NCI-H146 (cell line): ENCODE measurements around the gene TMEM174.
A peak's percentile ranks its signal among the peaks of the same experiment; 100 is the strongest.

Experiments used
- DNase-seq: peaks from one replicate; lab custom pipeline; 2025; lab: John Stamatoyannopoulos, UW

Gene TMEM174

DNA sequence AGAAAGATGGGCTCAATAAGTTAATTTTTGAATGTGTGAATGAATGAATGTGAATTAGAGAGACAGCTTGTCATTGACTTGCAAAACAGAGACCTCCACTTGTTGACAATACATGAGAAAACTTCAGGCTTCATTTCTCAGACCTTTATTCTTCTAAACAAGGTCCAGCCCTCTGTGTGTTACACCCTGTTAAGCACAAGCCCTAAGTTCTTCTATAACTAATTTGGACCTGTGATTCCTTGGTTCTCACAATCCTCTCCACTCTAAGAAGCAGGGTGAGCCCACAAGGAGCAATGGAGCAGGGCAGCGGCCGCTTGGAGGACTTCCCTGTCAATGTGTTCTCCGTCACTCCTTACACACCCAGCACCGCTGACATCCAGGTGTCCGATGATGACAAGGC lies at the start of gene TMEM174:
TSS of gene TMEM174 (plus strand) at position 243 of the 400 bp plus-strand sequence. CDS start at position 294, 51 bp downstream.
- no peak for DNase-seq

- DNase-seq: no peak
Measured at GRCh38 chr5:73125289-73125688, 47.7 kb upstream of the TMEM174 start.

DNA sequence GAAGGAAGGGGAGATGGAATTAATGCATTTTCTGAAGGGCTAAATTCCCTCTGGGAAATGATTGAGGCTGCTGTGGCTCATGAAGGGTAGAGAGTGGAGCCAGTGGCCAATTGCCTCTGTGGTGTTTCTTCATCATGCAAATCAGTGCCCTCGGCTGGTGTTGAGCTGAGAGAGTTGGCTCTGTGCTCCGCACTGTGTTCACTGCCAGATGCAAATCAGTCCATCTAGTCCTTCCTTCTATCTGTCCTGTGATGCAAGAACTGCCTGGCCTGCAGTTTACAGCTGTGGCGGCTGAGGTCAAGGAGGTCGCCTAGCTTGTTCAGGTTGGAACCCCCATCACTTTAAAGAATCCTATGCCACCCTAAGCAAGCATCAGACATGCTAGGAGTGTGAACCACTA lies 46.6 kb upstream of the TMEM174 start:
- DNase-seq: no peak

DNA sequence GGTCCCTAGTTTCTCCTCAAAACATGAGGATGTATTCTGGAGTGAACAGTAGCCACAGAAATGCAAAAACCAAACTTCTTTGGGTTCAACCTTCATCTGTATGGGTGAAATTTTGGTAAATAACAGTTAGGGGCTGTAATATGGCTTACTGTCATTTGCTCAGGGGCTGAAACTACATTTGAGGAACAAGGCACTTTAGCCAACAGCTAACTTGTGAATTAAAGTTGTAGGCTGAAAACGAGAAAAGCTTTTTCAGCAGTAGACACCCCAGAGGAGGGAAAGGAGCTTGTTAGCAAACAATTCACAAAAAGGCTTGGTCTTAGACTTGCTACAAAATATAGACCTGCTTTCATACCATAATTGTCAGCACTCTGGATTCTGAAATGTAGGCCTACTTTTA lies 46.0 kb upstream of the TMEM174 start:
- no peak for DNase-seq

- no peak for DNase-seq
Measured at GRCh38 chr5:73129143-73129542, 43.9 kb upstream of the TMEM174 start.

- DNase-seq: no peak
Measured at GRCh38 chr5:73130811-73131210, 42.2 kb upstream of the TMEM174 start.

DNA sequence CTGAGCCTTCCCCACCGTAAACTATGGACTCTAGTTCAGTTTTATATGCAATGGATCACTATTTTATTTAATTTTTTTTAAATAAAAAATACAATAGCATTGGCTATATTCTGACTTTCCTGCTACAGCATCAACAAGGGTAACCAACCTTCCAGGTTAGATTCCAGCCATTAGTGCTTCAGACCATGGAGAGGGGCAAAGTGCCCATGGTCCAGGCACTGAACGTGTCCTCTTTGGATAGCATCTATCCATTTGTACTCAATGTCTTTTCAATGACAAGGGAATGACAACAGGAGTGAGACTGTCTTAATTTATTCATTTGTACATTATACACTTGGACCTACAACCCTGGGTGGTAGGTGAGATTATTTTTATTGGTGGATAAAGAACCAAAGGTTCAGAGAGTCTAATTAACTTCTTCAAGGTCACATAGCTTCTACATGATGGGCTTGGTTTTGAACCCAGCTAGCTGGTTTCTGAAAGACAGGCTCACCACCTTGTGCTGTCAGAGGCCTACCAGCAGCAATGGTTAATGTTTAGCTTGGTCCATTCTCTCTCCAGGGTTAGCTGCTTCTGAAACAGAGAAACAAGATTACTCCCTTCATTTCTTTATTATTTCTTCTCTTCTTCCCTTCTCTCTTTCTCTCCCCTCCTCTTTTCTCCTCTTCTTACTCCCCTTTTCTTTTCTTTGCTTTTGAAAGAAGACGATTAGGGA lies 41.1 kb upstream of the TMEM174 start:
- DNase-seq: no peak

DNA sequence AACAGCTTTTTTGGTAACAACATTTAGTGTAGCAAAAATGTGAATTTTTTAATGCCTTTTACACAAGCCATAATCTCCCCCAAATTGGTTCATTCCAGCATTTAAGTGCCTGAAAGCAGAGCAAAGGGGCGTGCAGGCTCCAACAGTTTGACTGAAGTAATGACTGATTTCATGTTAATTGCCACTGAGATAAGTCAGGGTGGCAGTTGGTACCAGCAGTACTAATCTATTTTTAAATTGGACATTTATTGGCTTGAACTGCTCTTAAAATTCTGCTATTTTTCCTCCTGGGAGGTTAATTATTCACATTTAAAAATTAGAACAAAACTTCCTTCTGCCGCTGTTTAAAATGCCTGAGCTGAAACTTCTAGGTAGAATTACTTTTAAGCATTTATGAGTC lies 40.2 kb upstream of the TMEM174 start:
- no peak for DNase-seq

- no peak for DNase-seq
Measured at GRCh38 chr5:73135021-73135420, 38.0 kb upstream of the TMEM174 start.

DNA sequence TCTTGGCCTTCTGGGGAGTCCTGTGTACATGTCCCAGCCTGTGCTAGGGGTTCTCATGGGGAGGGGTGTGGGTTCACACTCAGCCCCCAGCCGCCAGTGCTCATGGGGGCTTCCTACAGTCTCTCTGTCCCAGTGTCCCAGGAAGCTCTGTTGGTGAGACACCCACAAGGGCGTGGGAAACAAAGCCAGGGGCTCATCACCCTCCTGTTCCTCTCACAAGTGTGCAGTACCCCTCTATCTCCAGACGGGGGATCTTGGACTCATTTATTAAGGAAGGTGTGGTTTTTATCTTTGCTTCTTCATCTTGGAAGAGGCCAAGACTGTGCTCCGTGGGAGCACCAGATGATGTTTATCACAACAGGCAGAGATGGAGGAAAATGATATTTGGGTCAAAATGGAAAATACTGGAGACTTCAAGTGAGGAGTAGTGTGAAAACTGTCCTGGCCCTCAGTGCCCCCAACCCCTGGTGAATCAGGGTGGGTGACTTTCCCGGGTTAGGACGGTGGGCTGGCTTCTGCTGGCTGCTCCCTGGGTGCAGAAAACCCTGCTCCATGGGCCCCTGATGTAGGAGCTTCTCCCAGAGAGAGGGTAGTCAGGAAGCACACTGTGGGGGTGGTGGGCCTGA lies 37.5 kb upstream of the TMEM174 start:
- DNase-seq: peak; percentile 12

GRCh38 chr5:73136055-73136562 lies 36.9 kb upstream of the TMEM174 start:
- no peak for DNase-seq

DNA sequence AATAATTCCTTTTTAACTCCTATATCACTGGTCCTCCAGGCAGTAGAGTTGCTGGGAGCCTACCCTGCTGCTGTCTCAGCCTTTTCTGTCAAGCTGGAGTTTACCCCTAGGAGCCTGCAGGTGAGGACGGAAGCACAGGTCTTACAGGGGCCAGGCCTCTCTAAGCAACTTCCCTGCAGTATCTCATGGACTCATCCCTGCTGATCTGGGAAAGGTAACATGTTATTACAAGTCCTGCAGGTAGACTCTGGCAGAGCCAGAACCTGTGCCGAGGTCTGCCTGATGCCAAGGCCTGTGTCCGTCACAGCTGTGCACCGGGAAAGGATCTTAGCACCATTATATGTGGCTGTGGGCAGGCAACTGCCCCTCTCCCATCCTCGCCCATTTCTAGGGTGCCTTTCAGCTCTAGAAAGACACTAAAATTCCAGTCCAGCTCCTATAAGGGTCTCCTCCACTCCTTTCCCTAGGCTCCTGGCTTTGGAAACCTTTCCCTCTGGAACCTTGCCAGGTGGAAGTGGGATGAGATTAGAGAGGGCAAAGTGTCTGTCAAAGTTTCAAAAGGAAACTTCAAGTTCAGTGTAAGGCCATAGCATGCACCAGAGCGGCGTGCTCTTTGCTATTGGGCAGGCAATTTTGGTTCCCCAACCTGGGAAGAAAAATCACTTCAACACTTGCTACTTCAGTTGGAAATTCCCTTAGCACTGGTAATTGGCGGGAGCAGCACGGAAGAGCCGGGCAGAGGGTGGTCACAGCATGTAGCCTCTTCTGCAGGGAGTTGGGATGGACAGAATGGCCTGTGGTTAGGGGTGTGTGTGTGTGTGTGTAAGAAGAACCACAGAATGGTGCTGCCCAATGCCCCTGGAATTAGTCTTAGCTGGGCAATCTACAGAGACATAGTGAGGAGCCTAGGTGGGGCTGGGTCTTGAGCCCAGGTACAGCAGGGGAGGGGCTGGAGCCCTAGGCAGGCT lies 35.1 kb upstream of the TMEM174 start:
- DNase-seq: no peak

DNA sequence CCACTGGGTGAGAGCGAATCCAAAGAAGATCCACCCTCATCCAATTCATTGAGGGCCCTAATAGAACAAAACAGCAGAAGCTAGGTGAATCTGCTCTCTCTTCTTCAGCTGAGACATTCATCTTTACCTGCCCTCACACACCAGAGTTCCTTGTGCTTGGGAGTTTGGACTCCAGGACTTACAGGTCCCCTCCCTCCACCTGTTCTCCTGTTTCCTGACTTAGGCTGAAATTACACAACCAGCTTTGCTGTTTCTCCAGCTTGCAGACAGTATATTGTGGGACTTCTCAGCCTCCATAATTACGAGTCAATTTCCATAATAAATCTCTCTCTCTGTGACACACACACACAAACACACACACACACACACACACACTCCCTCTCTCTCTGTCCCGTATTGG lies 33.5 kb upstream of the TMEM174 start:
- no peak for DNase-seq

- no peak for DNase-seq
Measured at GRCh38 chr5:73140801-73141200, 32.2 kb upstream of the TMEM174 start.

GRCh38 chr5:73142035-73142434 lies 31.0 kb upstream of the TMEM174 start:
- no peak for DNase-seq

DNA sequence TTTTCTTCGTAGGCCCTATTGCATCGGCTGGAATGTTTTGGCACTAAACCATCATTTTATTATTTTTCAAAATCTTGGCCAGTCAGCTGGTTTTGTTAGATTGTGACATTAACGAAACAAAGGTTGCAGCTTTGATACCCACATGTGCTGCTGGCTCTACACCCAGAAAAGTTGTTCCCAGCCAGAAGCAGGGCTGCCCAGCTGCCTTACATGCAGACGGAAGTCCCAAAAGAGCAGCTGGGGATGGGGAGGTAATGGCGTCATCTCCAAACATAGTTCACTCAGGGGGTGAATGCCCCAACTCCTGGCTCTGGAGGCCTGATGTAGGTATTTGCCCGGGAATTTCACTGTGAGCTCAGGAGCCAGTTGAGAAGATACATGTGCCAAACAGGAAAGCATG lies 29.3 kb upstream of the TMEM174 start:
- DNase-seq: no peak

DNA sequence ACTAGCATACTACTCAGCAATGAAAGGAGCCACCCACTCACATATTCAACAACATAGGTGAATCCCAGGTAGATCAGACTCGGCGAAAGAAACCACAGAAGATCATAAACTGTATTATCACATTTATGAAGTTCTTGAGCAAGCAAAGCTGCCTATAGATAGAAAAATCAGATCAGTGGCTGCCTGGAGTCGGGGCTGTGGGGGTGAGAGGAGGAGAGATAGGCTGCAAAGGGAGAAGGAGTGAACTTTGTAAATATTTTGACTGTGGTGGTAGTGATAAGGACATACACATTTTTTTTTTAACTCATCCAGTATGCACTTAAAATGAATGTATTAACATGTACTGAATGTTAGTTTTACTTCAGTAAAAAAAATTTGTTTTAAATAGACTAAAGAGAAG lies 23.5 kb upstream of the TMEM174 start:
- DNase-seq: no peak

- no peak for DNase-seq
Measured at GRCh38 chr5:73150876-73151275, 22.1 kb upstream of the TMEM174 start.

DNA sequence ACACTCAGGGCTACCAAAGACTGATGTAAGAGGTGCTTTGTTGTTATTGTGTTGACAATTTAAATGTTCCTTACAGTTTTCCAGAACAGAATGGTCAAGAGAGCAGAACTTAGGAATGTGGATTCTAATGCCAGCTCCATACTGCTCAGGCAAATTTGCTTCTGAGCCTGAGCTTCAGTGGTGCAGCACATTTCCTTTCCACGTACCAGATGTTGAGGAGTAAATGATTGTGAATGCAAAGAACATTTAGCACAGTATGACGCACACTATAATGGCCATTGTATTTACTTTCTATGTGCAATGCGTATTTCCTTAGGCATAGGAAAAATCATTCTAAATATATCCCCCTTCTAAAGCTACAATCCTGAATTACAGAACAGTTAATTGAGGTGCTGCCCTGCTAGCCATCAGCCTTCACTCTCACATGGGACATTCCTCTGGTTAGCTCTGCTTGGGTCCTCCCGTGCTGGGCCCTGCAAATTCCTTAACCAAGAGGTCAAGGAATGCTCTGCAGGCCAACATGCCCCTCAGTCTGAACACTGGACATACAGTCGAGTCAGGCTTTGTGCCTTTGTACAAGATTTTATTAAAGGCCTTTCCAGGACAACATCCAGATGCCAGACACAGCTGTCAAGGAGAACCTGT lies 21.1 kb upstream of the TMEM174 start:
- peak; percentile 23 for DNase-seq

GRCh38 chr5:73152411-73153388 lies 20.3 kb upstream of the TMEM174 start:
- peak; percentile 85 for DNase-seq

DNA sequence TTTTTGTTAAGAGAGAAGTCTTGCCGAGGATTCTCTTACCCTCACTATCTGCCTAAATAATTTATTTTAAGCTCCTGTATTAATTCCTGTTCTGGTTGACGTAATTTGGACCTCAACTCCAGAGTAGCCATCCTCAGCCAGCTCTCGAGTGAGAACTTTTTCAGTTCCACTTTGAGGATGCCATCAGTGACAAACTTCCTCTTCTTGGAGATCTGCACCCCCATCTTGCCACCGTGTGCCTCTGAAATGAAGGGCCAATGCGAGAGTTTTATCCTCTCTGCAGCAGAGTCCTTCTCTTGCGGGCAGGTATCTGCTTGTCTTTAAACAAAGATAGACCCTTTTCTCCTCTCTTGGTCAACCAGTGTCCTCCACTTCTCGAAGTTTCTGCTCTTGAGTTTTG lies 19.5 kb upstream of the TMEM174 start:
- DNase-seq: peak; percentile 26
